HG03442 (cell line): ENCODE data around the gene ARHGAP15.

ENCODE experiments used
- ATAC-seq: cut with Tn5 transposase; IDR thresholded peaks from one replicate; pipeline ENCODE4 v1.9.1; 2021; ENCODE audit warnings: mild to moderate bottlenecking, moderate library complexity; ENCODE audit not compliant: unreplicated experiment

ARHGAP15 gene

DNA sequence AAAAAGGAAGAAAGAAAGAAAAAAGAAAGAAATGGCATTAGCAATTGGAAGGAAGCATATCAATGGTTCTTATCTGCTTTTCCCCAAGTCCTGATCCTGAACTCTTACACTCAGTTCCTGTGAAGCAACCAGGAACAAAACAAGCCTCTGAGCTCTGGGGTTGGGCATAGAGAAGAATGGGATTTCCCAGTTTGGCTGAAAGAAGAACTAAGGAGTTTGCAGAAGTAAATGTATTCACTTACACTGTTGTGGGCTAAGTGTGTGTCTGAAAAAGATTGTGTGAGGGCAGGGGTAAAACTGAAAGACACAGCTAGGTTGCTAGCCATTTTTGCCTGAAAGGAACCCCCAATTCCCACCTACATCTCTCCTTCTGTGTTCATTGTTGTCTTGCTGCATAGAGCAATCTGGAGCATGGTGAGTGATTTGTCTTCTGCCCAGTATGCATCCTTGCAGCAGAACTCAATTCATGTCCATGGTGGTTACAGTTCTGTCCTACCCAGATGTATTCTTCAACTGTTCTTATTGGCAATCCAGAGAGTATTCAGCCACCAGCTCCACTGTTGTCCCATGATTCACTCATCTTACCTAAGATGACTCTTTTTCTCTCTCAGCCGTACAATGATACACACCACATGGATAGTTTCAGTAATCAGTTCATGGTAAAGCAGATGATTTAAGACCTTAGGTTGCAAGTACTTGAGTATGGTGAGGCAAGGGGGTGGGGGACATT, 348.7 kb downstream of the ARHGAP15 start:
- ATAC-seq = no peak

DNA sequence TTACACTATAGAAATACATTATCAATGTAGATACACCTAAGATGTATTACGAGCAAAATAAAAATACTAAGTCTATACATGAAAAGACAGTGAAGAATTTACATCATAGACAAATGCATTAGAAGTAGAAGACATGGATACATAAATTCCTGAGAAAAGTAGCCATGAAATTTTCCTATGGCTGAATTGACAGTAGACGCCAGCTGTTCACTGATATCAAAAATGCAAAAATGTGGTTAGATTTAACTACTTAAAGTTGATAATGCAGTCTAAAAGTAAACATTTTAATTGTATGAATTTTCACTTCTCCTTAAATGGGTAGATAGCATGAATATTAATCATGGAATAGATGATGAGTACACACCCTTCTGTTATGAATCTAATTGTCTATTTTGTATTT, 350.9 kb downstream of the ARHGAP15 start:
- no peak for ATAC-seq

- ATAC-seq = no peak
Measured at GRCh38 chr2:143480601-143481236, 351.5 kb downstream of the ARHGAP15 start.

- no peak for ATAC-seq
Measured at GRCh38 chr2:143481237-143481623, 352.0 kb downstream of the ARHGAP15 start.

- no peak for ATAC-seq
Measured at GRCh38 chr2:143481733-143482132, 352.5 kb downstream of the ARHGAP15 start.

GRCh38 chr2:143482316-143482715, 353.1 kb downstream of the ARHGAP15 start:
- ATAC-seq = no peak

DNA sequence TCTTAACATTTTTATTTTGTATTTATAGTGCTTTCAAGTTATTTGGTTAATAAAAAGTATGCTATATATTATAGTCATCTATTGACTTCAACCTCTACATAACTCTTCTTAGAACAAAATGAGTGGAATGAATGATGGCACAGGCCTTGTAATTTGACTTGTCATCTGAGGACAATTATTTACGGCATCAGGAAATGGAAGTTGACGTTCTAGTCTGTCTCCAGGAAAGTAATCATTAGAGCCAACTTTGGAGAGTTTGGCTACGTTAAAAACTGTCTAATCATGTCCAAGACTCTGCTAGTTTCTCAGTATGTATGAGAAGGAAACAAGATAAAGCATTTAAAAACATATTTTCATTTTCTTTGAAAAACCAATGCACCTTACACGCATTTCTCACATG, 353.6 kb downstream of the ARHGAP15 start:
- no peak for ATAC-seq

- no peak for ATAC-seq
Measured at GRCh38 chr2:143486976-143487375, 357.8 kb downstream of the ARHGAP15 start.

GRCh38 chr2:143489145-143489544, 359.9 kb downstream of the ARHGAP15 start:
- ATAC-seq = no peak

GRCh38 chr2:143491131-143491530, 361.9 kb downstream of the ARHGAP15 start:
- ATAC-seq = no peak

DNA sequence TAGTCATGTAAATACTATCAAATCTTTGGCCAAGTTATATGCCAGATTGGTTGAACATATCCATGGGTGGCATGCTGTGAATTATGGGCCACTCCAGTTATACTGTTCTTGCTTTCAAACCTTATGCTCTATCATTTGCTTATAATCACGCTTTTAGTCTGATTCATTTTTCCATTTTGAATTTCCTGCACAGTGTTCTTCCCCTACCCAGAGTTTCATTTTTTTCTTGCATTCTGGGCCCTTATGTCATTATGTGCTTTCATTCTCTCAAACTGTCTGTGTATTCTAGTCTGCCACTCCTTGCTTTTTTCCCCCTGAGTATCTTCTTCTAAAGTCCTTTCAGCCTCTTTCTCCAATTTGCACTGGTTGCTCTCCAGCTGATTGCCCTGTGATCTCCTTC, 364.1 kb downstream of the ARHGAP15 start:
- ATAC-seq = no peak

DNA sequence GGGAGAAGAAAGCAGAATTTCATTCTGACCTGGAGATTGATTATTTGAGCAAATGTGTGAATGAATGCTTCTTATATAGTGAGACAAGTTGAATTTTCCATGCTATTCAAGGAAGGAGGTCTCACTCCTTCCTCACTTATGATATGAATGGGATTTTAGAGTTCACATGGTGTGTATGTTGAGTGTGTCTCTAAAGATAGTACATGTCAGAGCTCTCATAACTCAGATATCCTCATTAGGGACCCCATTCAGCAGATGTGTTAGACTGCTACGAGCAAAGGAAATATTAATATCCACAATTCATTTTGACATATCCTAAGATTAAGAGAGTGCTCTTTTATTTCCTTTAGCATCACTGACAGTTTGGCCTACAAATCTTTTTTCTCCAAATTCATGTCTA, 368.5 kb downstream of the ARHGAP15 start:
- ATAC-seq = no peak

GRCh38 chr2:143498496-143498895, 369.3 kb downstream of the ARHGAP15 start:
- no peak for ATAC-seq

- no peak for ATAC-seq
Measured at GRCh38 chr2:143499061-143499460, 369.8 kb downstream of the ARHGAP15 start.

DNA sequence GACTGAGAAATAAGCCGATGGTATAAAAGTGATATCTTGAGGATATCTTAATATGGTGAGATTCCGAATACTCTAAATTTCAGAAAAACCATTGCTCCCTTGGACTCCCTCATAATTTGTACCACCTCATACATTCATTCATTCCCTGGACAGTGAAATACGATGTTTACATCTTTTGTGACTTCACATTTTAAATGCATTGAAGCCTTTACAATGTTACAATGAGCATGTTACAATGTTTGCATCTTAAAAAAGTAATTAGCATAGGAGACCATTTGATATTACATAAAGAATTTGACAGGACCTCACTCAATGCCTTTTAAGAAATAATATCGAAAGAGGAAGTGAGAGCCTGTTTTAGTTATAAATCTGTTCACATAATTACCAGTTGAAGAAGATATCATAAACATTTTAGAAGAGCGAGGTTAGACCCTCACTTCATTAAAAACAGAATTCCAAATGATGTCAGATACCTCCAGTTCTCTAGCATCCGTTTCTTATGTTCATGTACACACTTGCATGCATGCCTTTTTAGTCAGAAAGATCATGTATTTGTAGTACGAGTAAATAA, 372.0 kb downstream of the ARHGAP15 start:
- no peak for ATAC-seq

- no peak for ATAC-seq
Measured at GRCh38 chr2:143503280-143503679, 374.1 kb downstream of the ARHGAP15 start.

DNA sequence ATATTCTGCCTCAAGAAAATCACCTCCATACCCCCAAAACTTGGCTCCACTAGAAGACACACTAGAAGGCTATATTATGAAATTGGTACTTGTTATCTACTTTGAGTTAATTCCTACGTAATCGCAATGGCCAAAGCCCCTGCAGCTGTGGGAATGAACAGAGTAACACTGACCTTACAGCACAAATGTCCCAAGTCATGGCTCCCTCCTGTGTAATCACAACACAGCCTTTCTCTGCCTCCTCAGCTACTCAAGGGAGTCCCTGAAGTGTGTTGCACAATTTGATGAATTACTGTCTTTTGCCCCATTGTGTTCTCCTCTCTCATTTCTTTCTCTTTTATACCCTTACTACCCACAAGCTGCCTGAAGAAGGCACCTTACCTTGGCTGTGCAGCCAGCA, 375.2 kb downstream of the ARHGAP15 start:
- no peak for ATAC-seq

DNA sequence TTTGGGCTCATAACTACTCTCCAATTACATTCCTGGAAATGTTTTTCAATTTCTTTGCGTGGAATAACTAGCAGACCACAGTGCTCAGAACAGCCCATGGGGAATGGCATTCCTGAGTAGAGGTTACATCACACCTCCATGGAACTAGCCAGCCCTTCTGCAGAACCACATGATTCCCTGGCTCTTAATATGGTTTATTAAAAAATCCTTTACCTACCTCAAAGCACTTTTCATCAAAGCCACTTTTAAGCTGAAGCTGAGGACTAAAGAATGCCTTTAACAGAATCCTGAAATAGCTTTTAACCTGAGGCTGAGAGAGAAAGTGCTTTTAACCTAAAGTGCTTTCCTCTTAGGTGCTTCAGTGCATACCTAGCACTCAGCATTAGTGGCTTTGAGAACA, 376.3 kb downstream of the ARHGAP15 start:
- ATAC-seq = no peak

DNA sequence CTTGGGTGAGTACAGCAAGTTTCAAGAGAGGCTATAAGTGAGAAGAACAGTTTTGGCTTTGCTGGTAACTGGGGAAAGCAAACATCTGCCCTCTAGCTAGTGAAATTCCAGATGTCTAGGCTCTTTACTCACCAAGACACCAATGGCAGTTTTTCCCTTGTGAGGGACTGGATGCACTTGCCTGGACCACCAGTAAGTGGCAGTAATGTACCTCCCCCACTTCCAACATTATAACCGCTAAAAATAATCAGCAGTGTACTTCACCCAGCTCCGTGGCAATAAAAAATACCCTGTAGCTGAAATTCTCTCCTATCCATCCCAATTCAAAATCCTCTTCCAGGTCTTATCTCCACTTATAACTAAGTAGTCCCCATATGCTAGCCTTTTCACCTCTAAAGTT, 383.9 kb downstream of the ARHGAP15 start:
- peak; percentile 77 for ATAC-seq

- ATAC-seq = no peak
Measured at GRCh38 chr2:143514413-143514812, 385.2 kb downstream of the ARHGAP15 start.

- ATAC-seq = no peak
Measured at GRCh38 chr2:143515318-143515717, 386.1 kb downstream of the ARHGAP15 start.

DNA sequence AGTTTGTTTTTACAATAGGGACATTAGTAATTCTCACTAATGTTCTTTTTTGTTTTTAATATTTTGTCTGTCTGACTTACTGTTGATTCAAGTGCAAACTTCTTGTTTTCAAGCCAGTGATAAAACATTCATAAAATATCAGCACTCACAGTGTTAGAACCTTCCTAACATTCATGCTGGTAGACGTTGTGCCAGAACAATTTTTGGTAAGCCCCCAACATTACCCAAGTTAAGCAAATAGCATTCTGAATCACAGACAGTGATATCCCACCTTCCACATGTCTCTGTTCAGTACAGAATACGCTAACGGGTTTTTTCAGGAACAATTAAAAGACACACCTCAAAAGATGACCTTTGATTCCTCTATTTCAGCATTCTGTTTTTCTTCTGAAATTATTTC, 390.3 kb downstream of the ARHGAP15 start:
- no peak for ATAC-seq
